Activated CD4-positive, alpha-beta T cell treated with anti-CD3 and anti-CD28 coated beads, Interleukin-2, amount 10 ng/mL, durations not matched to agents 7 days and 5 days (primary cell): ENCODE results near the gene XKR7. TPM values are rescaled to one million over a fixed set of nuclear protein-coding genes. Genes with fewer than 3 reads are reported as not detected.

Experiments used
- CTCF ChIA-PET: fragments of 350-600 bp; sonication (Branson Sonifier 250); formaldehyde crosslinking; loops from one replicate; lab custom pipeline; 2021; ENCODE audit warnings: antibody characterized with exemption; lab: Charles Lee
- POLR2A ChIA-PET: fragments of 350-600 bp; sonication (Branson Sonifier 250); formaldehyde crosslinking; loops from one replicate; lab custom pipeline; 2021; ENCODE audit warnings: antibody characterized with exemption; lab: Charles Lee
- DNase-seq: peaks from one replicate; pipeline ENCODE4 v3.0.0-alpha.2; 2020
- H3K27ac Mint-ChIP-seq: one replicate; pipeline ENCODE4 v1.8.0; 2021; ENCODE audit warnings: mild to moderate bottlenecking, moderate library complexity, mixed read lengths
- H3K27me3 Mint-ChIP-seq: one replicate; pipeline ENCODE4 v1.8.0; 2021; ENCODE audit warnings: mixed read lengths
- H3K36me3 Mint-ChIP-seq: one replicate; pipeline ENCODE4 v1.8.0; 2021; ENCODE audit warnings: low read depth, mixed read lengths
- H3K4me1 Mint-ChIP-seq: one replicate; pipeline ENCODE4 v1.8.0; 2021; ENCODE audit warnings: mixed read lengths
- H3K4me3 Mint-ChIP-seq: one replicate; pipeline ENCODE4 v1.8.0; 2021; ENCODE audit warnings: mild to moderate bottlenecking, moderate library complexity, mixed read lengths
- H3K9me3 Mint-ChIP-seq: one replicate; pipeline ENCODE4 v1.8.0; 2021; ENCODE audit warnings: mixed read lengths
- total RNA-seq, 2 experiments: library from RNA; stranded (reverse); gene quantifications; one replicate each; pipeline ENCODE4 v1.2.3, GENCODE V29; 2021

The XKR7 gene
- total RNA-seq, 2 experiments from 2014 or later, result 0.05 TPM; not detected in 1

GRCh38 chr20:31949877-31950646 lies 17.9 kb upstream of the XKR7 start:
- Mint-ChIP-seq H3K27me3 (no peaks in the 10 kb centered on the region), H3K4me3 (peak overlapping the region; percentile 90), H3K36me3 (peaks cover 47% of the 10 kb centered on the region), H3K27ac (no peak overlapping the region), H3K4me1 (peaks cover 30% of the 10 kb centered on the region), H3K9me3 (no peaks in the 10 kb centered on the region)
- CTCF ChIA-PET, result interaction anchor here (0.6 to 2.9 kb wide), 4 partner anchors 7 to 187 kb away, joined by 3 to 17 read pairs (median 3); partner anchors contain the start of genes DUSP15 and TTLL9
- POLR2A ChIA-PET, result no interaction called here
- DNase-seq, result no peak

- Mint-ChIP-seq H3K4me3 (peak overlapping the region; percentile 90), H3K4me1 (peaks cover 30% of the 10 kb centered on the region), H3K9me3 (no peaks in the 10 kb centered on the region), H3K36me3 (peaks cover 42% of the 10 kb centered on the region), H3K27me3 (peaks cover 4% of the 10 kb centered on the region), H3K27ac (peak overlapping the region; percentile 94)
- no peak for DNase-seq
- CTCF ChIA-PET, result interaction anchor here (0.6 to 3.3 kb wide), 11 partner anchors 9 to 104 kb away, joined by 3 to 17 read pairs (median 4); partner anchors contain the start of genes DUSP15, TTLL9 and XKR7
- POLR2A ChIA-PET, result interaction anchor here (0.6 to 1.2 kb wide), 2 partner anchors 71 to 78 kb away, joined by 3 to 4 read pairs; no protein-coding TSS in a partner anchor
Measured at GRCh38 chr20:31951203-31951529, 16.8 kb upstream of the XKR7 start.

GRCh38 chr20:31951530-31952453 lies 16.2 kb upstream of the XKR7 start, which contains the start of gene PDRG1:
Gene PDRG1 (minus strand): TSS chr20:31952046. CDS start chr20:31951961, 85 bp downstream.
- POLR2A ChIA-PET, result interaction anchor here (0.6 to 1.2 kb wide), 2 partner anchors 72 to 79 kb away, joined by 3 to 4 read pairs; no protein-coding TSS in a partner anchor
- peak; percentile 96 for DNase-seq
- Mint-ChIP-seq H3K4me3 (peak within 1 kb of the TSS; percentile 90), H3K27me3 (peaks cover 8% of the 10 kb centered on the region), H3K36me3 (peaks cover 36% of the 10 kb centered on the region), H3K9me3 (no peaks in the 10 kb centered on the region), H3K4me1 (peaks cover 30% of the 10 kb centered on the region), H3K27ac (peak within 1 kb of the TSS; percentile 94)
- CTCF ChIA-PET, result interaction anchor here (0.6 to 3.3 kb wide), 25 partner anchors 9 to 311 kb away, joined by 3 to 17 read pairs (median 4); partner anchors contain the start of gene XKR7

- peaks cover 12% of the 10 kb centered on the region for H3K27me3 Mint-ChIP-seq
- H3K9me3 Mint-ChIP-seq, result no peaks in the 10 kb centered on the region
- no peak overlapping the region for H3K4me3 Mint-ChIP-seq
- POLR2A ChIA-PET, result no interaction called here
- DNase-seq, result no peak
- CTCF ChIA-PET, result interaction anchor here (2.0 to 3.3 kb wide), 3 partner anchors 74 to 107 kb away, joined by 8 to 10 read pairs (median 9); no protein-coding TSS in a partner anchor
- H3K36me3 Mint-ChIP-seq, result peaks cover 20% of the 10 kb centered on the region
- no peak overlapping the region for H3K27ac Mint-ChIP-seq
- peaks cover 30% of the 10 kb centered on the region for H3K4me1 Mint-ChIP-seq
Measured at GRCh38 chr20:31953556-31954148, 14.3 kb upstream of the XKR7 start.

GRCh38 chr20:31954500-31954899 lies 13.5 kb upstream of the XKR7 start:
- no peak overlapping the region for H3K27ac Mint-ChIP-seq
- no peaks in the 10 kb centered on the region for H3K9me3 Mint-ChIP-seq
- POLR2A ChIA-PET, result no interaction called here
- no peak for DNase-seq
- H3K4me3 Mint-ChIP-seq, result no peak overlapping the region
- peaks cover 25% of the 10 kb centered on the region for H3K4me1 Mint-ChIP-seq
- CTCF ChIA-PET, result no interaction called here
- H3K27me3 Mint-ChIP-seq, result peaks cover 17% of the 10 kb centered on the region
- peaks cover 15% of the 10 kb centered on the region for H3K36me3 Mint-ChIP-seq

- Mint-ChIP-seq H3K36me3 (peaks cover under 1% of the 10 kb centered on the region), H3K27ac (no peak overlapping the region), H3K27me3 (peaks cover 22% of the 10 kb centered on the region), H3K9me3 (no peaks in the 10 kb centered on the region), H3K4me1 (peaks cover 5% of the 10 kb centered on the region), H3K4me3 (no peak overlapping the region)
- ChIA-PET CTCF (interaction anchor here (0.6 to 1.0 kb wide), 3 partner anchors 12 to 239 kb away, joined by 3 read pairs; no protein-coding TSS in a partner anchor), POLR2A (no interaction called here)
- no peak for DNase-seq
Measured at GRCh38 chr20:31956556-31957526, 11.1 kb upstream of the XKR7 start.

GRCh38 chr20:31962761-31963160 lies 5.2 kb upstream of the XKR7 start:
- Mint-ChIP-seq H3K36me3 (no peaks in the 10 kb centered on the region), H3K9me3 (no peaks in the 10 kb centered on the region), H3K4me3 (no peak overlapping the region), H3K27ac (no peak overlapping the region), H3K4me1 (peaks cover 3% of the 10 kb centered on the region), H3K27me3 (peaks cover 32% of the 10 kb centered on the region)
- POLR2A ChIA-PET, result no interaction called here
- CTCF ChIA-PET, result interaction anchor here (2.2 kb wide), 1 partner anchor 11 kb away, joined by 13 read pairs; the partner anchor contains the start of gene PDRG1
- DNase-seq, result no peak

- Mint-ChIP-seq H3K27me3 (peaks cover 31% of the 10 kb centered on the region), H3K4me1 (peaks cover 5% of the 10 kb centered on the region), H3K4me3 (no peak overlapping the region), H3K9me3 (no peaks in the 10 kb centered on the region), H3K36me3 (no peaks in the 10 kb centered on the region), H3K27ac (no peak overlapping the region)
- DNase-seq, result no peak
- ChIA-PET CTCF (interaction anchor here (1.0 to 2.2 kb wide), 2 partner anchors 12 to 67 kb away, joined by 3 to 13 read pairs; partner anchors contain the start of gene PDRG1), POLR2A (no interaction called here)
Measured at GRCh38 chr20:31963889-31964288, 4.1 kb upstream of the XKR7 start.

GRCh38 chr20:31966991-31967655 lies 828 bp upstream of the XKR7 start:
- Mint-ChIP-seq H3K27me3 (peaks cover 43% of the 10 kb centered on the region), H3K27ac (no peak overlapping the region), H3K4me1 (peaks cover 5% of the 10 kb centered on the region), H3K4me3 (peak overlapping the region; percentile 45), H3K9me3 (no peaks in the 10 kb centered on the region), H3K36me3 (no peaks in the 10 kb centered on the region)
- ChIA-PET CTCF (interaction anchor here (1.9 kb wide), 1 partner anchor 8 kb away, joined by 5 read pairs; no protein-coding TSS in a partner anchor), POLR2A (no interaction called here)
- DNase-seq, result no peak

GRCh38 chr20:31968291-31969126 lies 558 bp downstream of the XKR7 start:
- ChIA-PET POLR2A (no interaction called here), CTCF (interaction anchor here (1.1 to 1.9 kb wide), 3 partner anchors 9 to 17 kb away, joined by 3 to 5 read pairs (median 4); partner anchors contain the start of gene PDRG1)
- DNase-seq, result peak; percentile 84
- H3K9me3 Mint-ChIP-seq, result no peaks in the 10 kb centered on the region
- H3K27ac Mint-ChIP-seq, result no peak overlapping the region
- no peaks in the 10 kb centered on the region for H3K36me3 Mint-ChIP-seq
- H3K4me1 Mint-ChIP-seq, result peaks cover 5% of the 10 kb centered on the region
- H3K4me3 Mint-ChIP-seq, result peak overlapping the region; percentile 71
- peaks cover 46% of the 10 kb centered on the region for H3K27me3 Mint-ChIP-seq
